ENCODE measurements around the gene AK8. TPM values are rescaled to one million over a fixed set of nuclear protein-coding genes. Genes with fewer than 3 reads are reported as not detected.
"Not testable (repeated sequence)": the region's sequence is repeated elsewhere in the genome, so short reads cannot be mapped to it uniquely, and the experiment has no call there.

The AK8 gene
- total and polyA plus RNA-seq, 12 donors: 0.09 to 1.0 (median 0.21) TPM; not detected in 6

DNA sequence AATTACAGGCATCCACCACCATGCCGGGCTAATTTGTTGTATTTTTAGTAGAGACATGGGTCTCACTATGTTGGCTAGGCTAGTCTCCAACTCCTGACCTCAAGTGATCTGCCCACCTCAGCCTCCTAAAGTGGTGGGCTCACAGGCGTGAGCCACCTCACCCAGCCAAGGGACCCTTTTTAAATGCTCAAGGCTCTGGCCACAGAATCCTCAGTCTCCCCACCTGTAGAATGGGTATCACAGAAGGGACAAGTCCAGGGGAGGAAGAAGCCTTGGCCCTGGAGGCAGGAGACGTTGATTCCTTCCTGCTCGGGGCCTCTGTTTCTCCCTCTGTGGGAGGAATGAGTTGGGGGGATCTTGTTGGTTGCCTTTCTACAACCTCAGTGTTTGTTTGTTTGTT is 162.1 kb downstream of the AK8 start:
- ATAC-seq (no peak), DNase-seq (no peak)
- Histone ChIP-seq H3K27me3 (peaks cover 0 to 18% (median 11%) of the 10 kb centered on the region in 7 donors), H3K9me3 (no peaks in the 10 kb centered on the region), H3K4me1 (no peaks in the 10 kb centered on the region), H3K36me3 (no peaks in the 10 kb centered on the region), H3K4me3 (no peak overlapping the region), H3K27ac (no peak overlapping the region)
- intact Hi-C loops (cut with DNase I): no loop called here
- 81 to 88% methylated on average over 4 of the region's 4 CpGs for WGBS, 2 donors
- TF ChIP-seq, protein P1, sequence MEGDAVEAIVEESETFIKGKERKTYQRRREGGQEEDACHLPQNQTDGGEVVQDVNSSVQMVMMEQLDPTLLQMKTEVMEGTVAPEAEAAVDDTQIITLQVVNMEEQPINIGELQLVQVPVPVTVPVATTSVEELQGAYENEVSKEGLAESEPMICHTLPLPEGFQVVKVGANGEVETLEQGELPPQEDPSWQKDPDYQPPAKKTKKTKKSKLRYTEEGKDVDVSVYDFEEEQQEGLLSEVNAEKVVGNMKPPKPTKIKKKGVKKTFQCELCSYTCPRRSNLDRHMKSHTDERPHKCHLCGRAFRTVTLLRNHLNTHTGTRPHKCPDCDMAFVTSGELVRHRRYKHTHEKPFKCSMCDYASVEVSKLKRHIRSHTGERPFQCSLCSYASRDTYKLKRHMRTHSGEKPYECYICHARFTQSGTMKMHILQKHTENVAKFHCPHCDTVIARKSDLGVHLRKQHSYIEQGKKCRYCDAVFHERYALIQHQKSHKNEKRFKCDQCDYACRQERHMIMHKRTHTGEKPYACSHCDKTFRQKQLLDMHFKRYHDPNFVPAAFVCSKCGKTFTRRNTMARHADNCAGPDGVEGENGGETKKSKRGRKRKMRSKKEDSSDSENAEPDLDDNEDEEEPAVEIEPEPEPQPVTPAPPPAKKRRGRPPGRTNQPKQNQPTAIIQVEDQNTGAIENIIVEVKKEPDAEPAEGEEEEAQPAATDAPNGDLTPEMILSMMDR (IDR thresholded peaks at IDR 0.05): no peak

DNA sequence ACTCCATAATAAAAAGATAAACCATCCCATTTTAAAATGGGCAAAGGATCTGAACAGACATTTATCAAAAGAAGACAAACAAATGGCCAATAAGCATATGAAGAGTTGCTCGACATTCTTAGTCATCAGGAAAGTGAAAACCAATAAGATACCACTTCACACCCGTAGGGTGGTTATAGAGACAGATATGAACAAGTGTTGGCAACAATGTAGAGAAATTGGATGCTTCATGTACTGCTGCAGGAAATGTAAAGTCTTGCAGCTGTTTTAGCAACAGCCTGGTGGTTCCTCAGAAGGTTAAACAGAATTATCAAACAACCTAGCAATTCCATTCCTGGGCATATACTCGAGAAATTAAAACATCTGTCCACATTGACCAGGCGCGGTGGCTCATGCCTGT is 165.3 kb downstream of the AK8 start:
- intact Hi-C loops (cut with DNase I): no loop called here
- H3K36me3 ChIP-seq: no peaks in the 10 kb centered on the region
- peaks cover 0 to 18% (median 10%) of the 10 kb centered on the region in 7 donors for H3K27me3 ChIP-seq
- no peak overlapping the region for H3K27ac ChIP-seq
- 81 to 82% methylated on average over 5 of the region's 5 CpGs for WGBS, 2 donors
- H3K9me3 ChIP-seq: no peaks in the 10 kb centered on the region
- ATAC-seq (no peak), DNase-seq (no peak)
- no peak overlapping the region for H3K4me3 ChIP-seq
- TF ChIP-seq, protein P1 (IDR thresholded peaks at IDR 0.05): no peak
- no peaks in the 10 kb centered on the region for H3K4me1 ChIP-seq

DNA sequence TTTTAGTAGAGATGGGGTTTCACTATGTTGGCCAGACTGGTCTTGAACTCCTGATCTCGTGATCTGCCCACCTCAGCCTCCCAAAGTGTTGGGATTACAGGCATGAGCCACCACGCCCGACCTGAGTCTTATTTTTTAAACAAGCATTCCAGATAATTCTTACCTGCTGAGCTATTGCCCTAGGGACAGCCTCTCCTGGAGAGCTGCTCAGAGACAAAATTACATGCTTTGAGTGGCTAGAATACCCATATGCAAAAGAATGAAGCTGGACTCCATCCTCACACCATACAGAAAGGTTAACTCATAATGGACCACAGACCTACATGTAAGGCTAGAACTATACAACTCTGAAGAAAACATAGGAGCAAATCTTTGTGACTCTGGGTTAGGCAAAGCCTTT is 166.2 kb downstream of the AK8 start:
- TF ChIP-seq, protein P1 (IDR thresholded peaks at IDR 0.05): no peak
- 80 to 89% methylated on average over 3 of the region's 3 CpGs for WGBS, 2 donors
- Histone ChIP-seq H3K4me3 (no peak overlapping the region), H3K27me3 (peaks cover 0 to 12% (median 2%) of the 10 kb centered on the region in 7 donors), H3K36me3 (no peaks in the 10 kb centered on the region), H3K4me1 (no peaks in the 10 kb centered on the region), H3K9me3 (no peaks in the 10 kb centered on the region), H3K27ac (no peak overlapping the region)
- ATAC-seq (no peak), DNase-seq (no peak)
- intact Hi-C loops (cut with DNase I): no loop called here

DNA sequence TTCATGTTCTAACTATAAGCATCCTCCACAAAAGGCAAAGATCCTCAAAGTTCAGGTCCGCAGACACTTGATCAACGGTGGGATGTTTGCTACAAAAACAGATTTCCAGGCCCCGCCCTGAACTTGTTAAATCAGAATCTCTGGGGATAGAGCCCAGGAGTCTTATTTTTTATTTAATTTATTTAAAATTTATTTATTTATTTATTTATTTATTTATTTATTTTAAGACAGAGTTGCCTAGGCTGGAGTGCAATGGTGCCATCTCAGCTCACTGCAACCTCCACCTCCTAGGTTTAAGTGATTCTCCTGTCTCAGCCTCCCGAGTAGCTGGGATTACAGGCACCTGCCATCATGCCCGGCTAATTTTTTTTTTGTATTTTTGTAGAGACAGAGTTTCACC is 166.9 kb downstream of the AK8 start:
- 90 to 95% methylated on average over 5 of the region's 5 CpGs for WGBS, 2 donors
- ATAC-seq; intact Hi-C loops (cut with DNase I): not testable (repeated sequence)

DNA sequence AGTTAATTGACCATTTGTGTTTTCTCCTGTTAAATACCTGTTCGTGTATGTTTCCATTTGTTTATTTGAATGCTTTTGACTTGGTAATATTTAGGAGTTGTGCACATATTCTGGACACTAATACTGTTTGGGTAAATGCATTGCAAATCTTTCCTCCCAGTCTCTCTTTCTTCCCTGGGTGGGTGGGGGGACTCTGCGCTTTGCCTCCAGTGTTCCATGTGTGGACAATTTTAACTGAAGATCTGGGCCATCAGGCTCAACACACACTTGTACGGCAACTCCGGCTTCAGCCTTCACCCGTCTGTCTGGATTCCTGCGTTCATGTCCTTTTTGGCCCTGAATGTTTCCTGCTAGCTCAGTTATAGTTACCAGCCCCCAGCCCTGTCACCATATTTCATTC is 167.8 kb downstream of the AK8 start:
- H3K4me1 ChIP-seq: no peaks in the 10 kb centered on the region
- DNase-seq (no peak), ATAC-seq (no peak)
- H3K9me3 ChIP-seq: no peaks in the 10 kb centered on the region
- intact Hi-C loops (cut with DNase I): no loop called here
- no peaks in the 10 kb centered on the region for H3K36me3 ChIP-seq
- H3K27ac ChIP-seq: no peak overlapping the region
- 76 to 85% methylated on average over 6 of the region's 6 CpGs for WGBS, 2 donors
- H3K4me3 ChIP-seq: no peak overlapping the region
- H3K27me3 ChIP-seq: peaks cover 0 to 13% (median 7%) of the 10 kb centered on the region in 7 donors
- TF ChIP-seq, protein P1 (IDR thresholded peaks at IDR 0.05): no peak

More for the DNA sequence above, 166.9 kb downstream of the AK8 start:
- not testable (repeated sequence) for H3K27ac ChIP-seq, H3K36me3 ChIP-seq, DNase-seq, H3K4me3 ChIP-seq, H3K9me3 ChIP-seq, H3K4me1 ChIP-seq
- H3K27me3 ChIP-seq: peaks cover 0 to 16% (median 4%) of the 10 kb centered on the region in 7 donors
